SK-N-SH (cell line): Measurements from ENCODE around the gene KMT2C.
"Not testable (repeated sequence)": the region's sequence is repeated elsewhere in the genome, so short reads cannot be mapped to it uniquely, and the experiment has no call there.

Experiments
- CTCF ChIP-seq: fragments of 200-600 bp; sonication (generic); IDR thresholded peaks from 2 replicates; pipeline ENCODE4 v1.6.1; 2017; ENCODE audit warnings: antibody characterized with exemption, mild to moderate bottlenecking, moderate library complexity
- PBX3 ChIP-seq: IDR thresholded peaks from 2 replicates; pipeline ENCODE4; 2012
- RCOR1 ChIP-seq: fragments of 150-350 bp; IDR thresholded peaks from 2 replicates; pipeline ENCODE4 v1.6.1; 2017; ENCODE audit warnings: antibody characterized with exemption, low read length
- REST ChIP-seq: IDR thresholded peaks from 2 replicates; pipeline ENCODE4 v1.6.1; 2012; ENCODE audit warnings: mild to moderate bottlenecking, low read depth, low read length, moderate library complexity
- USF2 ChIP-seq: fragments of 150-350 bp; IDR thresholded peaks from 2 replicates; pipeline ENCODE4 v1.6.1; 2017; ENCODE audit warnings: antibody characterized with exemption, low read length, low read depth, borderline replicate concordance

GRCh38 chr7:152423171-152423570, 12.6 kb downstream of the KMT2C start:
- TF ChIP-seq CTCF, RCOR1, REST, USF2, PBX3: not testable (repeated sequence)
